ENCODE results near the gene C19orf33. TPM values are rescaled to one million over a fixed set of nuclear protein-coding genes. Genes with fewer than 3 reads are reported as not detected.

Gene C19orf33
- total RNA-seq, 4 donors from 2014 or later, result 4.7 to 48.7 (median 7.9) TPM; not detected in 1

DNA sequence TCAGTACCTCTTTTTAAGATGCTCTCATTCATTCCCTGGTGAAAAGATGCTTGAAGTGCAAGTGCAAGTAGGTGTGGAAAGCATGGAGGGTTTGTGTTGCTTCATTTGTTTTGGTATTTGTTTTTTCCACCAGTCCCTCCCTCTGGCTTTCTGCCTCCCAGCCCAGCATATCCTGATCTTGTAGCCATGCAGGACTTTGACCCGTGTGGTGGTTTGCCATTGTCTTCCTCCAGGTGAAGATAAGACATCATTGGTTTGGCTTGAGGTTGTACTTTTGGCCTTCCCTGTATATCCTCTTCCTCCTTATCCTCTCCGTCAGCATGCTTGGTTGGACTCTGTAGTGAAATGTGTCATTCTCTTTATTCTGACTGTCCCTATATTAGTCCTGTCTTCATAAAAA, 30.6 kb upstream of the C19orf33 start:
- TF ChIP-seq EP300 (IDR thresholded peaks at IDR 0.05), result no peak
- no peak for TF ChIP-seq CTCF (IDR thresholded peaks at IDR 0.05)
- no peak for TF ChIP-seq POLR2AphosphoS5 (IDR thresholded peaks at IDR 0.05)
- TF ChIP-seq POLR2A (IDR thresholded peaks at IDR 0.05), result no peak
- no peaks in the 10 kb centered on the region for H3K9me3 ChIP-seq
- no peaks in the 10 kb centered on the region for H3K27me3 ChIP-seq
- H3K27ac ChIP-seq, result no peak overlapping the region
- no peak overlapping the region for H3K4me3 ChIP-seq
- H3K4me1 ChIP-seq, result peaks cover 0 to 26% (median 9%) of the 10 kb centered on the region in 3 donors
- H3K36me3 ChIP-seq, result no peaks in the 10 kb centered on the region
- no peak for ATAC-seq
- 73 to 88% methylated on average over 2 of the region's 2 CpGs for WGBS, 2 donors (ENCODE audit: low coverage in 1 of 2)

GRCh38 chr19:38274739-38275138, 29.3 kb upstream of the C19orf33 start:
- peaks cover 0 to 32% (median 12%) of the 10 kb centered on the region in 3 donors for H3K4me1 ChIP-seq

DNA sequence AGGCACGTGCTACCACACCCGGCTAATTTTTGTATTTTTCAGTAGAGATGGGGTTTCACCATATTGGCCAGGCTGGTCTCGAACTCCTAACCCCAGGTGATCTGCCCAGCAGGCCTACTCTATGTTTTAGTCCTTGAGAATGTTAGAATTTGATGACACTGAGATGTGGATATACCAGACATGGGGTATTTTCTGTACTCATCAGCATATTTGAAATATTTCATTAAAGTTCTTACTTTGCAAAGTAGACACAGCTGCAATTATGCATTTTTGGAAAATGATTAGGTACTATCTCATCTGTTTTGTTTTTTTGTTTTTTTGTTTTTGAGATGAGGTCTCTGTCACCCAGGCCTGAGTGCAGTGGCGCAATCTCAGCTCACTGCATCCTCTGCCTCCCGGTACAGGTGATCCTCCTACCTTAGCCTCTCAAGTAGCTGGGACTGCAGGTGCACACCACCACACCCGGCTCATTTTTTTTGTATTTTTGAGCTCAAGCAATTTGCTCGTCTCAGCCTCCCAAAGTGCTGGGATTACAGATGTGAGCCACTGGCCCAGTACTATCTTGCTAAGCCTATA, 27.0 kb upstream of the C19orf33 start:
- Histone ChIP-seq H3K27me3 (no peaks in the 10 kb centered on the region), H3K27ac (peak overlapping the region in 3 of 4 donors; percentile 67 to 79 (median 70)), H3K36me3 (no peaks in the 10 kb centered on the region), H3K4me1 (peaks cover 0 to 32% (median 12%) of the 10 kb centered on the region in 3 donors), H3K4me3 (no peak overlapping the region), H3K9me3 (no peaks in the 10 kb centered on the region)
- WGBS, 2 donors (ENCODE audit: low coverage in 1 of 2), result 86 to 93% methylated on average over 3 to 6 of the region's 7 CpGs
- no peak for ATAC-seq
- no peak for TF ChIP-seq POLR2AphosphoS5 (IDR thresholded peaks at IDR 0.05)
- no peak for TF ChIP-seq CTCF (IDR thresholded peaks at IDR 0.05)
- no peak for TF ChIP-seq POLR2A (IDR thresholded peaks at IDR 0.05)
- no peak for TF ChIP-seq EP300 (IDR thresholded peaks at IDR 0.05)

More at GRCh38 chr19:38274739-38275138, 29.3 kb upstream of the C19orf33 start:
- Histone ChIP-seq H3K27me3 (no peaks in the 10 kb centered on the region), H3K27ac (no peak overlapping the region), H3K4me3 (no peak overlapping the region), H3K36me3 (no peaks in the 10 kb centered on the region), H3K9me3 (no peaks in the 10 kb centered on the region)
- no peak for ATAC-seq
- TF ChIP-seq POLR2AphosphoS5 (IDR thresholded peaks at IDR 0.05), result no peak
- TF ChIP-seq POLR2A (IDR thresholded peaks at IDR 0.05), result no peak
- no peak for TF ChIP-seq CTCF (IDR thresholded peaks at IDR 0.05)
- TF ChIP-seq EP300 (IDR thresholded peaks at IDR 0.05), result no peak
- WGBS, 2 donors (ENCODE audit: low coverage in 1 of 2), result 39 to 54% methylated on average over 8 of the region's 9 CpGs

GRCh38 chr19:38277549-38277948, 26.5 kb upstream of the C19orf33 start:
- WGBS, 2 donors (ENCODE audit: low coverage in 1 of 2), result 31 to 56% methylated on average over 5 of the region's 5 CpGs
- no peak for TF ChIP-seq POLR2A (IDR thresholded peaks at IDR 0.05)
- no peak for TF ChIP-seq CTCF (IDR thresholded peaks at IDR 0.05)
- no peak for TF ChIP-seq EP300 (IDR thresholded peaks at IDR 0.05)
- TF ChIP-seq POLR2AphosphoS5 (IDR thresholded peaks at IDR 0.05), result no peak
- peaks cover 0 to 32% (median 12%) of the 10 kb centered on the region in 3 donors for H3K4me1 ChIP-seq

More at GRCh38 chr19:38277549-38277948, 26.5 kb upstream of the C19orf33 start:
- Histone ChIP-seq H3K36me3 (no peaks in the 10 kb centered on the region), H3K9me3 (no peaks in the 10 kb centered on the region), H3K4me3 (no peak overlapping the region), H3K27me3 (no peaks in the 10 kb centered on the region), H3K27ac (peak overlapping the region in 3 of 4 donors; percentile 67 to 79 (median 70))
- peak; percentile 26 for ATAC-seq
